ENCODE data around the gene PGLYRP3.

Gene PGLYRP3

DNA sequence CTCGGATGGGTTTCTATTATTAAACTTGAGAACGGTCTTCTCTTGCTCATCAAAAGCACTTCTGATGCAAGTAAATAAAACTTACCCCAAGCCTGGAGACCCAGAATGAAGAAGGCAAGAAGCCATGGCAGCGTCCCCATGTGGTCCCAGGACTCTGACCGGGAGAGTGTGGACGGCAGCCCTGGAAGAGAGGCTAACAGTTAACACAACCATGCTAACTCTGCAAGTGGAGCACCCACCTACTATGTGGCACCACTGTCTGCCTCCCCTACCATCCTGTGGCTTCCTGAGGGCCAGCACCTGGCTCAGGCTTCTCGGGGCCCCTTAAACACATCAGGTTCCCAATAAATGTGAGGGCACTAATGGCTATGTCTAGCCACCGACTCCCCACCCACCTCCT is 2.2 kb downstream of the PGLYRP3 start:
- Histone ChIP-seq H3K36me3 (ENCODE audit: control insufficient read depth, insufficient read depth, low read length) (no peaks in the 10 kb centered on the region), H2BK5ac (ENCODE audit: low read length) (no peak overlapping the region), H3K79me2 (ENCODE audit: control insufficient read depth, insufficient read depth, low read length) (no peaks in the 10 kb centered on the region), H3K18ac (ENCODE audit: low read length) (no peak overlapping the region), H2BK15ac (replicated peaks; ENCODE audit: low read depth) (no peak overlapping the region), H2AK5ac (ENCODE audit: low read length) (no peak overlapping the region), H3K56ac (ENCODE audit: low read length) (no peak overlapping the region), H3K27me3 (ENCODE audit: insufficient read depth, low read length, poor library complexity) (no peaks in the 10 kb centered on the region), H3K4ac (ENCODE audit: low read depth, low read length) (no peak overlapping the region), H3K4me2 (ENCODE audit: low read length) (no peak overlapping the region), H3K79me1 (ENCODE audit: low read length) (no peaks in the 10 kb centered on the region), H3K9ac (ENCODE audit: low read length) (no peak overlapping the region), H3K4me3 (ENCODE audit: low read length) (no peak overlapping the region), H3K4me1 (ENCODE audit: control insufficient read depth, low read depth, low read length) (no peaks in the 10 kb centered on the region), H4K5ac (ENCODE audit: low read length) (no peak overlapping the region), H3K27ac (ENCODE audit: low read depth, low read length) (no peak overlapping the region), H4K8ac (ENCODE audit: low read depth, low read length) (no peak overlapping the region), H2BK120ac (ENCODE audit: low read depth, low read length) (no peak overlapping the region), H3K23ac (ENCODE audit: low read length) (no peak overlapping the region)
- WGBS (ENCODE audit: extremely low coverage, insufficient coverage, low lambda C conversion rate): no CpG with 5 or more reads among the region's 7 CpGs
- no peak for DNase-seq

DNA sequence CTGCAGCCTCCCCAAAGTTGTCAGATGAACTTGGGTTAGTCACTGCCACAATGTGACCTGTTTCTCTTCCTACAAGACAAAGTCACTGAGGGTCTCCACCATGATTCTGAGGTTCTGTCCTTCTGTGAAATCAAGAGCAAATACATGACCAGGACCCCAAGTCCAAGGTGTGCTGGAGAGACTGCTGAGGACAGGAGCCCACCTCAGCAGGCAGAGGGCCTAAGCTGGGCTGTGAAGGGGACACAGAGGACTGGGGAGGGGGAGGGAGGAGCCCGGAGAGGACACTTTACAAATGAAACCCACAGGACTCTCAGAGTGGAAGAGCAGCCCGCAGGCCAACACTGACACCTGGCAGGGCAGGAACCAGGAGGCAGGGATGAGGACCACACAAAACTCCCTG is 3.3 kb downstream of the PGLYRP3 start:
- Histone ChIP-seq H2BK120ac (ENCODE audit: low read depth, low read length) (no peak overlapping the region), H3K9ac (ENCODE audit: low read length) (no peak overlapping the region), H3K4me3 (ENCODE audit: low read length) (no peak overlapping the region), H3K27me3 (ENCODE audit: insufficient read depth, low read length, poor library complexity) (no peaks in the 10 kb centered on the region), H4K8ac (ENCODE audit: low read depth, low read length) (no peak overlapping the region), H3K27ac (ENCODE audit: low read depth, low read length) (no peak overlapping the region), H4K5ac (ENCODE audit: low read length) (no peak overlapping the region), H3K79me2 (ENCODE audit: control insufficient read depth, insufficient read depth, low read length) (no peaks in the 10 kb centered on the region), H2BK15ac (replicated peaks; ENCODE audit: low read depth) (no peak overlapping the region), H2AK5ac (ENCODE audit: low read length) (no peak overlapping the region), H3K4me2 (ENCODE audit: low read length) (no peak overlapping the region), H3K23ac (ENCODE audit: low read length) (no peak overlapping the region), H3K56ac (ENCODE audit: low read length) (no peak overlapping the region), H3K79me1 (ENCODE audit: low read length) (no peaks in the 10 kb centered on the region), H3K18ac (ENCODE audit: low read length) (no peak overlapping the region), H3K36me3 (ENCODE audit: control insufficient read depth, insufficient read depth, low read length) (no peaks in the 10 kb centered on the region), H3K4ac (ENCODE audit: low read depth, low read length) (no peak overlapping the region), H3K4me1 (ENCODE audit: control insufficient read depth, low read depth, low read length) (no peaks in the 10 kb centered on the region), H2BK5ac (ENCODE audit: low read length) (no peak overlapping the region)
- no CpG with 5 or more reads among the region's 2 CpGs for WGBS (ENCODE audit: extremely low coverage, insufficient coverage, low lambda C conversion rate)
- no peak for DNase-seq

DNA sequence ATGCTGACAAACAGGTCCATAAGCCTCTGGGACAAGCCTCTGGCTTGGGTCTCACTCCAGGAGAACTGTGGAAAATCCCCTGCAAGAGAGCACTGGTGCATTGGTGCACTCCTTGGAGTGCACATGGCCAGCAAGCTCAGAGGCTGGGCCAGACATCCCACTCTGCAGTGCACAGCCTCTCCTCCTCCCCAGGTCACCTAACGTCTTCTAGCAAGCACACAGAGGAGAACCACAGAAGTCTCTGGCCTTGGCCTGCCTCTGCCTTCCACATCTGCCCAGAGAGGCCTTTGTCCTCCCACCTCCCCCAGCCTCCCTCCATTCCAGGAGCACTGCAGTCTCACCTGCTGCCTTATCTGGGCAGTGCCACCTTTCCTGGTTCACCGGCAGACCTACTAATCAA is 4.2 kb downstream of the PGLYRP3 start:
- no peak overlapping the region for H3K9ac ChIP-seq (ENCODE audit: low read length)
- no CpG with 5 or more reads among the region's 2 CpGs for WGBS (ENCODE audit: extremely low coverage, insufficient coverage, low lambda C conversion rate)
- H3K18ac ChIP-seq (ENCODE audit: low read length): no peak overlapping the region
- no peak overlapping the region for H3K27ac ChIP-seq (ENCODE audit: low read depth, low read length)
- no peak overlapping the region for H3K4me3 ChIP-seq (ENCODE audit: low read length)
- H3K79me1 ChIP-seq (ENCODE audit: low read length): no peaks in the 10 kb centered on the region
- no peak overlapping the region for H2BK15ac ChIP-seq (replicated peaks; ENCODE audit: low read depth)
- H3K36me3 ChIP-seq (ENCODE audit: control insufficient read depth, insufficient read depth, low read length): no peaks in the 10 kb centered on the region
- DNase-seq: no peak
- no peak overlapping the region for H3K56ac ChIP-seq (ENCODE audit: low read length)
- H3K23ac ChIP-seq (ENCODE audit: low read length): no peak overlapping the region
- no peak overlapping the region for H4K5ac ChIP-seq (ENCODE audit: low read length)
- H4K8ac ChIP-seq (ENCODE audit: low read depth, low read length): no peak overlapping the region
- H2BK5ac ChIP-seq (ENCODE audit: low read length): no peak overlapping the region
- no peaks in the 10 kb centered on the region for H3K79me2 ChIP-seq (ENCODE audit: control insufficient read depth, insufficient read depth, low read length)
- H3K4me2 ChIP-seq (ENCODE audit: low read length): no peak overlapping the region
- H2BK120ac ChIP-seq (ENCODE audit: low read depth, low read length): no peak overlapping the region
- no peak overlapping the region for H2AK5ac ChIP-seq (ENCODE audit: low read length)
- no peaks in the 10 kb centered on the region for H3K4me1 ChIP-seq (ENCODE audit: control insufficient read depth, low read depth, low read length)
- no peak overlapping the region for H3K4ac ChIP-seq (ENCODE audit: low read depth, low read length)
- H3K27me3 ChIP-seq (ENCODE audit: insufficient read depth, low read length, poor library complexity): no peaks in the 10 kb centered on the region

DNA sequence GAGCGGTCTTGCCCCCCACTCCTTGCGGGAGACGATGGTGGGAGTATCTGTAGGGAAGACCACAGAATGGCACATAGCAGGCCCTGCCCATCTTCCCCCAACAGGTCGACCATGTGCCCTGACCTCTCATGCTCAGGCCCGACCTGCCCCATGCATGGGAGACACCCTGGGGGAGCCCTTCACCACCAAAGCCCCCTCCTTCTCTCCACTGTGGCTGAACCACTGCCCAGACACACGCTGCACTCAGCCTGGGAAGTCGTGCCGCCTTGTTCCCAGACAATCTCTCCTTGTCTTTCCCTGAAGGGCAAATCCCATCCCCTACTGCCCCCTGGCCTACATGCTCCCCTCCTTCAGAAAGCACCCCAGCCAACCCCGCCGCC is 5.5 kb downstream of the PGLYRP3 start:
- Histone ChIP-seq H3K23ac (ENCODE audit: low read length) (no peak overlapping the region), H2BK120ac (ENCODE audit: low read depth, low read length) (no peak overlapping the region), H4K8ac (ENCODE audit: low read depth, low read length) (no peak overlapping the region), H3K4me2 (ENCODE audit: low read length) (no peak overlapping the region), H2BK5ac (ENCODE audit: low read length) (no peak overlapping the region), H3K79me2 (ENCODE audit: control insufficient read depth, insufficient read depth, low read length) (no peaks in the 10 kb centered on the region), H2AK5ac (ENCODE audit: low read length) (no peak overlapping the region), H3K27me3 (ENCODE audit: insufficient read depth, low read length, poor library complexity) (no peaks in the 10 kb centered on the region), H3K9ac (ENCODE audit: low read length) (no peak overlapping the region), H4K5ac (ENCODE audit: low read length) (no peak overlapping the region), H3K4me1 (ENCODE audit: control insufficient read depth, low read depth, low read length) (no peaks in the 10 kb centered on the region), H3K4ac (ENCODE audit: low read depth, low read length) (no peak overlapping the region), H2BK15ac (replicated peaks; ENCODE audit: low read depth) (no peak overlapping the region), H3K18ac (ENCODE audit: low read length) (no peak overlapping the region), H3K56ac (ENCODE audit: low read length) (no peak overlapping the region), H3K27ac (ENCODE audit: low read depth, low read length) (no peak overlapping the region), H3K36me3 (ENCODE audit: control insufficient read depth, insufficient read depth, low read length) (no peaks in the 10 kb centered on the region), H3K79me1 (ENCODE audit: low read length) (no peaks in the 10 kb centered on the region), H3K4me3 (ENCODE audit: low read length) (no peak overlapping the region)
- DNase-seq: no peak
- WGBS (ENCODE audit: extremely low coverage, insufficient coverage, low lambda C conversion rate): no CpG with 5 or more reads among the region's 10 CpGs

DNA sequence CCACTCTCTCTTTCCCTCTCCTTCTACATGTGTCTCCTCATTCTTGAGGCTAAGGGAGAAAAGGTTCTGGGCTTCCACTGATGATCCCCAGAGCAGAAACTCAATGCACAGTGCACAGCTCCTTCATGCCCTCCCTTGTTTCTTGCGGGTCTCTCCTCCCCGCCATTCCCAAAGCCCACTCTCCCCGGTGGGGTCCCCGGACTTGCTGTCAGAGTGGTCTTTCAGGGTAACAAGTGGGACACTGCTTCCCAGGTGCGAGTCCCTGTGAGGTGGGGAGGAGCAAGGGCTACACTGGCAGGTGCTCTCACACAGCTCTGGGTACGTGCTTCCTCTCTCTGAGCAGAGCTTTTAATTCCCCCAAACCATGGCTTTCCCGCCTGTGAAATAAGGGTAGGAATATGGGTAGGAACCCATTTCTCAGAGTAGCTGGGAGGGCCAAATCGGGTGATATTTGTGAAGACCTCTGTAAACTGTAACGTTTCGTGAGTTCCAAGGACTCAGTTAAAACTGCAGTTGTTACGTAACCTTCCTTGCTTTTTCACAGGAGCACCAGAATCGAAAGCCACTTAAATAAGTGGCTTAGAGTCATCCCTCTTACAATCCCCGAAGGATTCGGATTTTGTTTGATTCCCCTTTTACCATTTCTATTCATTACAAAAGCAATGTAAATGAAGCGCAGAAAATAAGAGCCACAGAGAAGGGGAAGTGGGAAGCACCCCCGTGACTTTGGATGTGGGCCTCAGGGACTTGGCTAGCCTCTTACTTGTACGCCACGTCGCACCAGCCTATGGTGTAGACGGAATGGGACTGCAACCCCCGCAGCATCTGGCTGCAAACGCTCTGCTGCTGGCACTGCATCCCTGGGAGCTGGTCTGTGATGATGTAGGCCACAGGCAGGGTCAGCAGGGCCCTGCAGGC is 6.2 kb downstream of the PGLYRP3 start:
- Histone ChIP-seq H2BK120ac (ENCODE audit: low read depth, low read length) (no peak overlapping the region), H3K4me2 (ENCODE audit: low read length) (no peak overlapping the region), H3K4ac (ENCODE audit: low read depth, low read length) (no peak overlapping the region), H2AK5ac (ENCODE audit: low read length) (no peak overlapping the region), H3K27me3 (ENCODE audit: insufficient read depth, low read length, poor library complexity) (no peaks in the 10 kb centered on the region), H3K79me2 (ENCODE audit: control insufficient read depth, insufficient read depth, low read length) (no peaks in the 10 kb centered on the region), H3K23ac (ENCODE audit: low read length) (no peak overlapping the region), H4K5ac (ENCODE audit: low read length) (no peak overlapping the region), H3K27ac (ENCODE audit: low read depth, low read length) (no peak overlapping the region), H3K36me3 (ENCODE audit: control insufficient read depth, insufficient read depth, low read length) (no peaks in the 10 kb centered on the region), H3K18ac (ENCODE audit: low read length) (no peak overlapping the region), H3K56ac (ENCODE audit: low read length) (no peak overlapping the region), H3K4me1 (ENCODE audit: control insufficient read depth, low read depth, low read length) (no peaks in the 10 kb centered on the region), H2BK15ac (replicated peaks; ENCODE audit: low read depth) (no peak overlapping the region), H3K4me3 (ENCODE audit: low read length) (no peak overlapping the region), H3K9ac (ENCODE audit: low read length) (no peak overlapping the region), H2BK5ac (ENCODE audit: low read length) (no peak overlapping the region), H3K79me1 (ENCODE audit: low read length) (no peaks in the 10 kb centered on the region), H4K8ac (ENCODE audit: low read depth, low read length) (no peak overlapping the region)
- no CpG with 5 or more reads among the region's 22 CpGs for WGBS (ENCODE audit: extremely low coverage, insufficient coverage, low lambda C conversion rate)
- no peak for DNase-seq

DNA sequence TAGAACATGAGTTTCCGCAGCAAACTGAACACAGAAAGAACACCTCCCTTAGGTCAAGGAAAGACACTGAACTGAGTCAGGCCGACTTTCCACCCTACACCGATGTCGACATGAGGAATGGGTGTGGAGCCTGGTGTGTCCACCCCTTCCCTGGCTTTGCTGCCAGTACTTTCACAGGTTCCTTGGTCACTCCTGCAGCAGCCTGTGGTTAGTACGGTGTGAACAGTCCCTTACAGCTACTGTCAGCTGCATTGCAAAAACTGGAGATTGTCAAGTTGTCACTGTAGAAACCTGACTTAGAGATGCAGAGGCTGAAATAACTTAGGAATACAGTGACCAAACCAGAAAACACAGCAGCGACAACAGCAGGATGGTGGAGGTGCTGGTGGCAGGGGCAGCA is 7.1 kb downstream of the PGLYRP3 start:
- Histone ChIP-seq H2AK5ac (ENCODE audit: low read length) (no peak overlapping the region), H2BK5ac (ENCODE audit: low read length) (no peak overlapping the region), H4K8ac (ENCODE audit: low read depth, low read length) (no peak overlapping the region), H2BK120ac (ENCODE audit: low read depth, low read length) (no peak overlapping the region), H3K18ac (ENCODE audit: low read length) (no peak overlapping the region), H3K4me1 (ENCODE audit: control insufficient read depth, low read depth, low read length) (no peaks in the 10 kb centered on the region), H3K4ac (ENCODE audit: low read depth, low read length) (no peak overlapping the region), H3K9ac (ENCODE audit: low read length) (no peak overlapping the region), H3K4me3 (ENCODE audit: low read length) (no peak overlapping the region), H3K23ac (ENCODE audit: low read length) (no peak overlapping the region), H3K79me2 (ENCODE audit: control insufficient read depth, insufficient read depth, low read length) (no peaks in the 10 kb centered on the region), H3K4me2 (ENCODE audit: low read length) (no peak overlapping the region), H2BK15ac (replicated peaks; ENCODE audit: low read depth) (no peak overlapping the region), H3K36me3 (ENCODE audit: control insufficient read depth, insufficient read depth, low read length) (no peaks in the 10 kb centered on the region), H3K27ac (ENCODE audit: low read depth, low read length) (no peak overlapping the region), H3K27me3 (ENCODE audit: insufficient read depth, low read length, poor library complexity) (no peaks in the 10 kb centered on the region), H4K5ac (ENCODE audit: low read length) (no peak overlapping the region), H3K79me1 (ENCODE audit: low read length) (no peaks in the 10 kb centered on the region), H3K56ac (ENCODE audit: low read length) (no peak overlapping the region)
- no peak for DNase-seq
- no CpG with 5 or more reads among the region's 6 CpGs for WGBS (ENCODE audit: extremely low coverage, insufficient coverage, low lambda C conversion rate)

Data from mesendoderm (in vitro differentiated cells).